ENCODE data around the gene KCNMA1. TPM values are rescaled to one million over a fixed set of nuclear protein-coding genes. Genes with fewer than 3 reads are reported as not detected.

The KCNMA1 gene
- total and polyA plus RNA-seq, 9 of the 15 experiments (the other 6 are each of a cell fraction or from before 2014, with no cell fraction given) = 0.01 to 0.95 (median 0.15) TPM; not detected in 4

GRCh38 chr10:76885816-76886215 lies 751.8 kb downstream of the KCNMA1 start:
- FAIRE-seq (no peak), ATAC-seq (no peak), DNase-seq (ENCODE audit: extremely low read depth in 1 of 4, low spot score in 3 of 4) (no peak)
- CTCF ChIA-PET (ENCODE audit: low intra/inter-chr PET ratio) = no interaction called here
- Histone ChIP-seq H3K9me3 (replicated peaks; ENCODE audit: control insufficient read depth, insufficient read depth, low read depth, low read length) (no peaks in the 10 kb centered on the region), H3K27me3 (ENCODE audit: control insufficient read depth in 2 of 2, insufficient read depth in 2 of 2, low read length in 2 of 2) (no peaks in the 10 kb centered on the region; a peak in 1 of 5 replicates), H3K9me1 (ENCODE audit: control insufficient read depth, insufficient read depth, low read length) (no peaks in the 10 kb centered on the region), H3K4me3 (no peak overlapping the region), H3K4me1 (replicated peaks in 1 of 2; ENCODE audit: control insufficient read depth in 2 of 2, insufficient read depth in 2 of 2, low read length in 2 of 2) (no peaks in the 10 kb centered on the region), H2AFZ (ENCODE audit: low read depth, low read length) (no peak overlapping the region), H3K79me2 (ENCODE audit: control insufficient read depth, insufficient read depth, low read length) (no peaks in the 10 kb centered on the region), H3K27ac (ENCODE audit: extremely low read depth, low read depth, low read length) (no peak overlapping the region), H3K36me3 (ENCODE audit: control insufficient read depth, insufficient read depth, low read length) (no peaks in the 10 kb centered on the region), H3K9ac (ENCODE audit: insufficient read depth in 1 of 2, low read depth in 2 of 2, low read length in 2 of 2) (no peak overlapping the region), H4K20me1 (replicated peaks; ENCODE audit: control insufficient read depth, insufficient read depth, low read length) (no peaks in the 10 kb centered on the region), H3K4me2 (ENCODE audit: insufficient read depth, low read length) (no peak overlapping the region)
- intact Hi-C loops (cut with micrococcal nuclease) (no loop called here), in situ Hi-C loops (cut with MboI) (no loop called here)
- TF ChIP-seq ZNF639 (CRISPR knock-in tag; conservative IDR thresholded peaks at IDR 0.05 in 1 of 2, IDR thresholded peaks at IDR 0.05 in 1 of 2) = no peak
- TF ChIP-seq GABPB1 (CRISPR knock-in tag; IDR thresholded peaks at IDR 0.05) = no peak
- no peak for TF ChIP-seq HLTF (IDR thresholded peaks at IDR 0.05)
- TF ChIP-seq ZNF41 (CRISPR knock-in tag; conservative IDR thresholded peaks at IDR 0.05) = no peak
- TF ChIP-seq ZNF507 (tag; conservative IDR thresholded peaks at IDR 0.05) = no peak
- no peak for TF ChIP-seq ZNF232 (CRISPR knock-in tag; IDR thresholded peaks at IDR 0.05)
- no peak for TF ChIP-seq SP1 (CRISPR knock-in tag; IDR thresholded peaks at IDR 0.05)
- no peak for TF ChIP-seq CHD4 (IDR thresholded peaks at IDR 0.05; ENCODE audit: insufficient read depth, insufficient replicate concordance, low read depth, low read length, poor library complexity, severe bottlenecking)
- no TSS peak for BruUV-seq (replicated peaks)
- POLR2A ChIA-PET = no interaction called here
- WGBS (ENCODE audit: insufficient coverage, low coverage, missing lambda C conversion rate) = 1% methylated on average over 4 of the region's 4 CpGs
